Ishikawa (cell line): ENCODE data around the gene COX4I2.

Experiments
- CEBPB ChIP-seq: IDR thresholded peaks from 2 replicates; pipeline ENCODE4 v1.6.1; 2012
- CREB1 ChIP-seq: IDR thresholded peaks from 2 replicates; pipeline ENCODE4 v1.6.1; 2012; ENCODE audit warnings: low read depth
- EGR1 ChIP-seq: IDR thresholded peaks from 2 replicates; pipeline ENCODE4 v1.6.1; 2012
- EP300 ChIP-seq: IDR thresholded peaks from 2 replicates; pipeline ENCODE4 v1.6.1; 2012; ENCODE audit warnings: borderline replicate concordance
- FOXM1 ChIP-seq: IDR thresholded peaks from 2 replicates; pipeline ENCODE4 v1.6.1; 2012; ENCODE audit warnings: low read depth, borderline replicate concordance
- MAX ChIP-seq: IDR thresholded peaks from 2 replicates; pipeline ENCODE4 v1.6.1; 2012
- NFIC ChIP-seq: IDR thresholded peaks from 2 replicates; pipeline ENCODE4 v1.6.1; 2012
- RAD21 ChIP-seq: IDR thresholded peaks from 2 replicates; pipeline ENCODE4 v1.6.1; 2012; ENCODE audit warnings: low read depth
- REST ChIP-seq: IDR thresholded peaks from 2 replicates; pipeline ENCODE4 v1.6.1; 2012; ENCODE audit warnings: low read depth, mild to moderate bottlenecking
- TAF1 ChIP-seq: IDR thresholded peaks from 2 replicates; pipeline ENCODE4 v1.6.1; 2012; ENCODE audit warnings: low read depth, mild to moderate bottlenecking
- TCF12 ChIP-seq: IDR thresholded peaks from 2 replicates; pipeline ENCODE4 v1.6.1; 2012; ENCODE audit warnings: low read depth
- TEAD4 ChIP-seq: IDR thresholded peaks from 2 replicates; pipeline ENCODE4 v1.6.1; 2012
- USF1 ChIP-seq: IDR thresholded peaks from 2 replicates; pipeline ENCODE4 v1.6.1; 2012
- YY1 ChIP-seq: IDR thresholded peaks from 2 replicates; pipeline ENCODE4 v1.6.1; 2012; ENCODE audit warnings: low read depth
- ZBTB7A ChIP-seq: IDR thresholded peaks from 2 replicates; pipeline ENCODE4 v1.6.1; 2012; ENCODE audit warnings: low read depth

COX4I2 gene

GRCh38 chr20:31604567-31605030 lies 33.1 kb upstream of the COX4I2 start:
- TF ChIP-seq TAF1 (no peak), NFIC (no peak), USF1 (no peak), ZBTB7A (no peak), FOXM1 (no peak)

- no peak for TF ChIP-seq REST
- TF ChIP-seq MAX = peak; percentile 43
- TF ChIP-seq YY1 = peak; percentile 25; the same call in 1 of the 2 replicates
- no peak for TF ChIP-seq ZBTB7A
- peak; percentile 85 for TF ChIP-seq TAF1
- TF ChIP-seq NFIC = peak; percentile 34; the same call in 1 of the 2 replicates
- TF ChIP-seq TCF12 = peak; percentile 58; the same call in 1 of the 2 replicates
- 0 out of 2 replicates have a peak, but pooled peaks have one; percentile 29 for TF ChIP-seq FOXM1
- TF ChIP-seq CREB1 = no peak
- peak; percentile 37; the same call in 1 of the 2 replicates for TF ChIP-seq TEAD4
- TF ChIP-seq USF1 = no peak
- TF ChIP-seq EGR1 = peak; percentile 52
- TF ChIP-seq CEBPB = peak; percentile 31; the same call in 1 of the 2 replicates
- TF ChIP-seq RAD21 = peak; percentile 6; the same call in 1 of the 2 replicates
- TF ChIP-seq EP300 = peak; percentile 36; the same call in 1 of the 2 replicates
Measured at GRCh38 chr20:31605031-31605901, 32.4 kb upstream of the COX4I2 start, which contains the start of gene ID1. Gene ID1, plus strand, starts transcription at chr20:31605289. Its CDS starts 99 bp downstream, at chr20:31605388.

GRCh38 chr20:31605902-31606803 lies 31.6 kb upstream of the COX4I2 start:
- 0 out of 2 replicates have a peak, but pooled peaks have one; percentile 10 for TF ChIP-seq REST
- 0 out of 2 replicates have a peak, but pooled peaks have one; percentile 9 for TF ChIP-seq NFIC
- no peak for TF ChIP-seq EP300

GRCh38 chr20:31606804-31607639 lies 30.7 kb upstream of the COX4I2 start:
- TF ChIP-seq REST (no peak), USF1 (0 out of 2 replicates have a peak, but pooled peaks have one; percentile 44), TCF12 (peak; percentile 42), ZBTB7A (peak; percentile 18), FOXM1 (no peak), EGR1 (peak; percentile 53), RAD21 (no peak), YY1 (peak; percentile 9; the same call in 1 of the 2 replicates), TEAD4 (peak; percentile 59), EP300 (peak; percentile 29), MAX (peak; percentile 64), CEBPB (peak; percentile 40), TAF1 (no peak; the same call in 1 of the 2 replicates), CREB1 (no peak), NFIC (no peak)
